DND-41 (cell line): ENCODE data around the gene THSD7A.

Experiments used
- CTCF ChIP-seq: IDR thresholded peaks from 2 replicates; pipeline ENCODE4 v1.5.1; 2012; ENCODE audit warnings: borderline replicate concordance, low read length, moderate library complexity, mild to moderate bottlenecking; ENCODE audit not compliant: poor library complexity, severe bottlenecking; ENCODE audit errors: extremely low read depth
- EZH2 ChIP-seq: IDR thresholded peaks from 3 replicates; pipeline ENCODE4 v1.6.1; 2012; ENCODE audit warnings: borderline replicate concordance, low read depth, mild to moderate bottlenecking, moderate library complexity, low read length, inconsistent platforms; ENCODE audit not compliant: severe bottlenecking

- TF ChIP-seq CTCF (no peak), EZH2 (no peak)
Measured at GRCh38 chr7:11633310-11633709, 198.7 kb downstream of the THSD7A start.
